Colonic mucosa (tissue), 4 donors: Measurements from ENCODE around the gene DCAKD. TPM values are rescaled to one million over a fixed set of nuclear protein-coding genes. Genes with fewer than 3 reads are reported as not detected.

Experiments used
- DNase-seq: peaks from one replicate; pipeline ENCODE4 v3.0.0-alpha.2; 2020
- H3K27ac ChIP-seq: fragments of 200-600 bp; one replicate; pipeline ENCODE4 v1.8.0; 2021
- H3K27me3 ChIP-seq: fragments of 200-600 bp; one replicate; pipeline ENCODE4 v1.8.0; 2021
- H3K36me3 ChIP-seq: fragments of 200-600 bp; one replicate; pipeline ENCODE4 v1.8.0; 2021
- H3K4me1 ChIP-seq: fragments of 200-600 bp; one replicate; pipeline ENCODE4 v1.8.0; 2021; ENCODE audit warnings: mild to moderate bottlenecking
- H3K4me3 ChIP-seq: fragments of 200-600 bp; one replicate; pipeline ENCODE4 v1.8.0; 2021
- H3K9ac ChIP-seq, 2 donors: one replicate each; pipeline ENCODE4 v1.7.0; 2013; ENCODE audit warnings: control low read depth in 2 of 2, low read depth in 2 of 2, low read length in 2 of 2
- H3K9me3 ChIP-seq: fragments of 200-600 bp; one replicate; pipeline ENCODE4 v1.8.0; 2021
- intact Hi-C: fragments of 100-400 bp; cut with DNase I; formaldehyde crosslinking; loops from one replicate; pipeline ENCODE4 v1.14.1; 2022
- total RNA-seq, 2 donors: library from RNA; stranded (reverse); fragmentation: NEBNext Ultra II Directional in 1 of 2; extraction: Animal tissue kit (Norgen Biotek cat#: 25700) in 1 of 2; gene quantifications; one replicate each; pipeline ENCODE4 v1.2.1, GENCODE V29; 2021
- TF ChIP-seq, protein P1 (sequence below): fragments of 200-600 bp; IDR thresholded peaks from one replicate; pipeline ENCODE4 v1.8.0; 2022; ENCODE audit warnings: antibody characterized with exemption, mild to moderate bottlenecking
- donor health status: healthy.
- donor health status: DM: no; HTN: no; CAD: no.
- donor health status: DM: no; HTN: no; CAD: no.

Gene DCAKD
- total RNA-seq, 2 donors from 2014 or later, result 20.2 to 46.8 TPM

DNA sequence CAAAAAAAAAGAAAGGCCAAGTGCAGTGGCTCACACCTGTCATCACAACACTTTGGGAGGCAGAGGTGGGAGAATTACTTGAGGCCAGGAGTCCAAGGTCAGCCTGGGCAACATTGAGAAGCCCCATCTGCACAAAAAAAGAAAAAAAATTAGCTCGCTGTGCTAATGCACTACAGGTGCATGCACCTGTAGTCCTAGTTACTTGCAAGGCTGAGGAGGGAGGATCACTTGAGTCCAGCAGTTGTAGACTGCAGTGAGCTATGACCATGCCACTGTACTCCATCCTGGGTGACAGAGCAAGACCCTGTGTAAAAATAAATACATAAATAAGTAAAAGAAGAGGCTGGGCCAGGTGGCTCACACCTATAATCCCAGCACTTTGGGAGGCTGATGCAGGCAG lies 39.7 kb downstream of the DCAKD start:
- intact Hi-C loops, result no loop called here
- Histone ChIP-seq H3K4me1 (no peaks in the 10 kb centered on the region), H3K9me3 (no peaks in the 10 kb centered on the region), H3K9ac (no peak overlapping the region), H3K4me3 (no peak overlapping the region), H3K36me3 (no peaks in the 10 kb centered on the region), H3K27me3 (no peaks in the 10 kb centered on the region), H3K27ac (no peak overlapping the region)
- TF ChIP-seq, protein P1, sequence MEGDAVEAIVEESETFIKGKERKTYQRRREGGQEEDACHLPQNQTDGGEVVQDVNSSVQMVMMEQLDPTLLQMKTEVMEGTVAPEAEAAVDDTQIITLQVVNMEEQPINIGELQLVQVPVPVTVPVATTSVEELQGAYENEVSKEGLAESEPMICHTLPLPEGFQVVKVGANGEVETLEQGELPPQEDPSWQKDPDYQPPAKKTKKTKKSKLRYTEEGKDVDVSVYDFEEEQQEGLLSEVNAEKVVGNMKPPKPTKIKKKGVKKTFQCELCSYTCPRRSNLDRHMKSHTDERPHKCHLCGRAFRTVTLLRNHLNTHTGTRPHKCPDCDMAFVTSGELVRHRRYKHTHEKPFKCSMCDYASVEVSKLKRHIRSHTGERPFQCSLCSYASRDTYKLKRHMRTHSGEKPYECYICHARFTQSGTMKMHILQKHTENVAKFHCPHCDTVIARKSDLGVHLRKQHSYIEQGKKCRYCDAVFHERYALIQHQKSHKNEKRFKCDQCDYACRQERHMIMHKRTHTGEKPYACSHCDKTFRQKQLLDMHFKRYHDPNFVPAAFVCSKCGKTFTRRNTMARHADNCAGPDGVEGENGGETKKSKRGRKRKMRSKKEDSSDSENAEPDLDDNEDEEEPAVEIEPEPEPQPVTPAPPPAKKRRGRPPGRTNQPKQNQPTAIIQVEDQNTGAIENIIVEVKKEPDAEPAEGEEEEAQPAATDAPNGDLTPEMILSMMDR, result no peak
- DNase-seq, result no peak

DNA sequence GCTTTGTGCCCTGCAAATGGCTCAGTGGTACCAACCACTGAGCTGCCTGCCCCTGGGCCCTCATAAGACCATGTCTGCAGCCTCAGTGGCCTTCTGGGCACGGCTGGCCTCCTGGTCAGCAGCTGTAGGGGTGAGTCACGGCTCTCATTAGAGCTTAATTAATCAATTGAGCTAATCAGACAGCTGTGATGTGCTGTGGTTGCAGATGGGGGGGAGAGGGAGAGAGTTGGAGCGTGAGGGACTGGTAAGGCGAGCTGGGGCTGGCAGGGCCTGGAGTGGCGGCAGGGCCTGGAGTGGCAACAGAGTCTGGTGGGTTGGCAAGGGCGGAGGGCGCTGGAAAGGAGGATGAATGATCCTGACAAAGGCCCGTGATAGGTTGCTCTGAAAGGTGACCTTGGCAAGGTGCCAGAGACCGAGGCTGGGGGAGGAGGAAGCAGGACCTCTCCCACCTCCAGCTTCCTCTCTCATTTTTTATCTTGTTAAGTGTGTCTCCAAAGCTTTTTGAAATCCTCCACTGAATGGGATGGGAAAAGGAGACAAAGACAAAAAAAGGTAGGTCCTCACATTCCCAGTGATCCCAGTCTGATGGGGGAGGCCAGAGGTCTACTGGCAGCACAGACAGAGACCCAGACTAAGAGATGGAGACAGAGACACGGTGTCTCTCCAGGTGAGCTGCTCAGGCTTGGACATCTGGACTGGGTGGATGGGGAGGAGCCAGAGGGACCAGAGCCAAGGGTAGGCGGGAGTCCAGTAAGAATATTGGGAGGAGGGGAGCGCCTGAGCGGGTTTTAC lies 41.6 kb downstream of the DCAKD start:
- intact Hi-C loops, result no loop called here
- Histone ChIP-seq H3K27ac (no peak overlapping the region), H3K9ac (no peak overlapping the region), H3K4me1 (no peaks in the 10 kb centered on the region), H3K4me3 (no peak overlapping the region), H3K27me3 (no peaks in the 10 kb centered on the region), H3K9me3 (no peaks in the 10 kb centered on the region), H3K36me3 (no peaks in the 10 kb centered on the region)
- no peak for DNase-seq
- TF ChIP-seq, protein P1, result no peak

DNA sequence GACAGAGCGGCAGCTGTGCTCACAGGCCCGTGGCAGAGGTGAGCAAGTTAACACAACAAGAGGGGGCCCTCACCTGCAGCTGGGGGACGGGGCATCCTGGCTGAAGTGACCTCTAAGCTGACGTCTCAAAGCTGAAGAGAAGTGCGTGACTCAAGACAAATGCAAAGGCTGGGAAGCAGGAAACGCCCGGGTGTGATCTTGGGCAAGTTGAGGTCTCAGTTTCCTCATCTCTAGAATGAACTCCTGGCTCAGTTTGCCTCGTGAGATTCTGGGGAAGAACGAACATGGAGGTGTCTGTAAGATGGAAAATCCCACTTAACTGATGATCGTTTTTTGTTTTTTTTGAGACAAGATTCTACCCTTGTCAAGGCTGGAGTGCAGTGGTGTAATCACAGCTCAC lies 43.2 kb downstream of the DCAKD start:
- TF ChIP-seq, protein P1, result no peak
- DNase-seq, result no peak

DNA sequence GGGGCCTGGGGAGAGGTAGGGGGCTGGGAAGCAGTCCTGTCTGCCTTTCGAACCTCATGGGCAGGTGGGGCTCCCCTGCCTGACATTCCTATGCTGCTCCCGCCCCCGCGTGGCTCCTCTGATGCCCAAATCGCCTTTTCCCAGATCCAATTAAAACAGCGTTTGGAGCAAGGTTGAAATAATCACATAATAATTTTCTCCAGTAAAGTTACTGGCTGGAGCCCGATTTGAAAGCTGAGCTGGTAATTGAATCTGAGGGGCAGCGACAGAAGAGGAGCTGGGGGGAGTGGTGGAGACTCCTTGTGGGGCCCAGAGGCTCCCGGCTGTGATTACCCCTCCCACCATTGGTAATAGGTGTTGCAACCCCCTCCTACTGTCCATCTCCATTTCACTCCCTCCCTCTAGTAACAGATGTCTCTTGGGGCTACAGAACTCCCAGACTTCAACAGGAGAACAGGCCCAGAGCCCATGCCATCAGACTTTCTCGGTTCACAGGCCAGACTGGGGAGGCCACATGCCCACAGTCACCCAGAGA lies 44.4 kb downstream of the DCAKD start:
- H3K27me3 ChIP-seq, result no peaks in the 10 kb centered on the region
- no peaks in the 10 kb centered on the region for H3K9me3 ChIP-seq
- TF ChIP-seq, protein P1, result no peak
- no peak overlapping the region for H3K9ac ChIP-seq
- intact Hi-C loops, result no loop called here
- H3K36me3 ChIP-seq, result no peaks in the 10 kb centered on the region
- H3K4me3 ChIP-seq, result no peak overlapping the region
- DNase-seq, result no peak
- H3K27ac ChIP-seq, result no peak overlapping the region
- H3K4me1 ChIP-seq, result no peaks in the 10 kb centered on the region

More for the DNA sequence above, 43.2 kb downstream of the DCAKD start:
- no peaks in the 10 kb centered on the region for H3K4me1 ChIP-seq
- H3K27ac ChIP-seq, result no peak overlapping the region
- H3K9me3 ChIP-seq, result no peaks in the 10 kb centered on the region
- no peak overlapping the region for H3K9ac ChIP-seq
- intact Hi-C loops, result no loop called here
- H3K4me3 ChIP-seq, result no peak overlapping the region
- no peaks in the 10 kb centered on the region for H3K27me3 ChIP-seq
- no peaks in the 10 kb centered on the region for H3K36me3 ChIP-seq

DNA sequence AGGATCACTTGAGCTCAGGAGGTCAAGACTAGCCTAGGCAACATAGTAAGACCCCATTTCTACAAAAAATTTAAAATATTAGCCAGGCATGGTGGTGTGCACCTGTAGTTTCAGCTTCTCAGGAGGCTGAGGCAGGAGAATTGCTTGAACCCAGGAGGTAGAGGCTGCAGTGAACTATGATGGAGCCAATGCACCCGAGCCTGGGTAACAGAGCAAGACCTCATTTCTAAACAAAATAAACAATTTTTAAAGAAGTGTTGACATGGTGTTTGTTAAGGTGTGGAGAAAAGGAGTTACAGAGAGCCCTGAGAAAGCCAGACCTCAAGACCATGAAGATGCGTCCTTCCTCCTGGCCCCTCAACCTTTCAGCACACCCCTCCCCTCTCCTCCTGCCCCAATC lies 45.7 kb downstream of the DCAKD start:
- TF ChIP-seq, protein P1, result no peak
- H3K27ac ChIP-seq, result no peak overlapping the region
- no peaks in the 10 kb centered on the region for H3K36me3 ChIP-seq
- no peaks in the 10 kb centered on the region for H3K27me3 ChIP-seq
- no peaks in the 10 kb centered on the region for H3K4me1 ChIP-seq
- intact Hi-C loops, result no loop called here
- no peak overlapping the region for H3K4me3 ChIP-seq
- no peak for DNase-seq
- no peak overlapping the region for H3K9ac ChIP-seq
- H3K9me3 ChIP-seq, result no peaks in the 10 kb centered on the region
